Endothelial cell (in vitro differentiated cells): ENCODE data around the gene FCN3. TPM values are rescaled to one million over a fixed set of nuclear protein-coding genes. Genes with fewer than 3 reads are reported as not detected.

ENCODE experiments used
- DNase-seq: peaks from one replicate; pipeline ENCODE4 v3.0.0; 2021; ENCODE audit warnings: low spot score
- H3K27ac Mint-ChIP-seq: one replicate; pipeline ENCODE4 v1.8.0; 2021; ENCODE audit warnings: mixed read lengths, inconsistent platforms; ENCODE audit not compliant: unreplicated experiment
- H3K27me3 Mint-ChIP-seq: one replicate; pipeline ENCODE4 v1.8.0; 2021; ENCODE audit warnings: mild to moderate bottlenecking, moderate library complexity, mixed read lengths, inconsistent platforms; ENCODE audit not compliant: unreplicated experiment
- H3K36me3 Mint-ChIP-seq: one replicate; pipeline ENCODE4 v1.8.0; 2021; ENCODE audit warnings: mild to moderate bottlenecking, low read depth, mixed read lengths, inconsistent platforms; ENCODE audit not compliant: unreplicated experiment
- H3K4me1 Mint-ChIP-seq: one replicate; pipeline ENCODE4 v1.8.0; 2021; ENCODE audit warnings: mild to moderate bottlenecking, mixed read lengths, inconsistent platforms; ENCODE audit not compliant: unreplicated experiment
- H3K4me3 Mint-ChIP-seq: one replicate; pipeline ENCODE4 v1.8.0; 2021; ENCODE audit warnings: mild to moderate bottlenecking, mixed read lengths, inconsistent platforms; ENCODE audit not compliant: unreplicated experiment
- H3K9me3 Mint-ChIP-seq: one replicate; pipeline ENCODE4 v1.8.0; 2021; ENCODE audit warnings: mixed read lengths, inconsistent platforms; ENCODE audit not compliant: unreplicated experiment
- CTCF ChIP-seq: fragments of 200-600 bp; sonication (generic); IDR thresholded peaks from one replicate; pipeline ENCODE4 v1.5.0; 2021; ENCODE audit warnings: antibody characterized with exemption; ENCODE audit not compliant: unreplicated experiment
- total RNA-seq: library from RNA; stranded (reverse); fragmentation: NEBNext Ultra II Directional; extraction: Animal tissue kit (Norgen Biotek cat#: 25700); gene quantifications from one replicate; pipeline ENCODE4 v1.2.1, GENCODE V29; 2021; ENCODE audit not compliant: unreplicated experiment

The FCN3 gene
- total RNA-seq, 1 donor from 2014 or later: 132 TPM

GRCh38 chr1:27372022-27372807, 2.4 kb downstream of the FCN3 start:
- no peaks in the 10 kb centered on the region for H3K36me3 Mint-ChIP-seq
- H3K27ac Mint-ChIP-seq: no peak overlapping the region
- H3K4me3 Mint-ChIP-seq: peak overlapping the region; percentile 3
- no peaks in the 10 kb centered on the region for H3K9me3 Mint-ChIP-seq
- no peak for TF ChIP-seq CTCF
- peaks cover 6% of the 10 kb centered on the region for H3K27me3 Mint-ChIP-seq
- peaks cover 37% of the 10 kb centered on the region for H3K4me1 Mint-ChIP-seq
- DNase-seq: no peak

GRCh38 chr1:27368869-27369582, 5.6 kb downstream of the FCN3 start:
- peaks cover 11% of the 10 kb centered on the region for H3K27me3 Mint-ChIP-seq
- no peaks in the 10 kb centered on the region for H3K9me3 Mint-ChIP-seq
- H3K27ac Mint-ChIP-seq: no peak overlapping the region
- DNase-seq: no peak
- H3K4me3 Mint-ChIP-seq: no peak overlapping the region
- peaks cover 29% of the 10 kb centered on the region for H3K4me1 Mint-ChIP-seq
- no peaks in the 10 kb centered on the region for H3K36me3 Mint-ChIP-seq
- peak; percentile 15 for TF ChIP-seq CTCF

GRCh38 chr1:27367160-27367650, 7.4 kb downstream of the FCN3 start:
- Mint-ChIP-seq H3K4me3 (peak overlapping the region; percentile 88), H3K36me3 (peaks cover 11% of the 10 kb centered on the region), H3K27me3 (peaks cover 15% of the 10 kb centered on the region), H3K9me3 (no peaks in the 10 kb centered on the region), H3K4me1 (peaks cover 24% of the 10 kb centered on the region), H3K27ac (no peak overlapping the region)
- no peak for TF ChIP-seq CTCF
- no peak for DNase-seq

GRCh38 chr1:27366411-27367159, 8.0 kb downstream of the FCN3 start, which contains the start of gene MAP3K6:
Gene MAP3K6, minus strand, starts transcription at chr1:27366961. Its CDS starts 364 bp downstream, at chr1:27366597.
- Mint-ChIP-seq H3K9me3 (no peaks in the 10 kb centered on the region), H3K4me3 (peak within 1 kb of the TSS; percentile 91), H3K36me3 (peaks cover 13% of the 10 kb centered on the region), H3K27me3 (peaks cover 14% of the 10 kb centered on the region), H3K27ac (peak within 1 kb of the TSS; percentile 42), H3K4me1 (peaks cover 24% of the 10 kb centered on the region)
- DNase-seq: peak; percentile 79
- TF ChIP-seq CTCF: no peak
